HepG2 (cell line): ENCODE results near the gene SETD1A. TPM values are rescaled to one million over a fixed set of nuclear protein-coding genes. Genes with fewer than 3 reads are reported as not detected.

Source experiments
- ATF7 ChIP-seq, 2 experiments: fragments of 450-650 bp in 1 of 2; sonication (generic) in 1 of 2; formaldehyde crosslinking in 1 of 2; IDR thresholded peaks; 2 replicates each; pipeline versions ENCODE4 v1.4.0 to v1.6.1; 2016 to 2020; ENCODE audit warnings: antibody characterized with exemption in 1 of 2, mild to moderate bottlenecking in 1 of 2, missing genetic modification reagents in 1 of 2
- E2F5 ChIP-seq: sonication (generic); formaldehyde crosslinking; conservative IDR thresholded peaks from 2 replicates; pipeline ENCODE4 v1.4.0; 2020; ENCODE audit warnings: missing genetic modification reagents
- HNF4G ChIP-seq, 2 experiments: sonication (generic) in 1 of 2; formaldehyde crosslinking in 1 of 2; IDR thresholded peaks; 2 replicates each; pipeline versions ENCODE4 v1.4.0 to v1.6.1; 2011 to 2020; ENCODE audit warnings: borderline replicate concordance in 2 of 2, low read depth in 2 of 2, mild to moderate bottlenecking in 2 of 2, low read length in 1 of 2, missing genetic modification reagents in 1 of 2, moderate library complexity in 1 of 2
- KDM1A ChIP-seq: IDR thresholded peaks from 2 replicates; pipeline ENCODE4 v1.6.1; 2016; ENCODE audit warnings: missing compliant biosample characterization
- NFRKB ChIP-seq: fragments of 450-650 bp; IDR thresholded peaks from 2 replicates; pipeline ENCODE4 v1.6.1; 2017
- PPARG ChIP-seq: conservative IDR thresholded peaks from 2 replicates; pipeline ENCODE4 v1.6.1; 2016; ENCODE audit warnings: missing biosample characterization, missing genetic modification reagents
- RAD21 ChIP-seq: fragments of 450-650 bp; formaldehyde crosslinking; IDR thresholded peaks from 2 replicates; pipeline ENCODE4 v1.5.0; 2020; ENCODE audit warnings: mild to moderate bottlenecking
- YY1 ChIP-seq: IDR thresholded peaks from 2 replicates; pipeline ENCODE4 v1.6.1; 2011; ENCODE audit warnings: low read length, low read depth, moderate library complexity, mild to moderate bottlenecking; ENCODE audit not compliant: insufficient read depth, insufficient replicate concordance
- ZFP37 ChIP-seq: sonication (generic); formaldehyde crosslinking; IDR thresholded peaks from 2 replicates; pipeline ENCODE4 v1.4.0; 2020; ENCODE audit warnings: missing genetic modification reagents, borderline replicate concordance
- ZNF10 ChIP-seq: sonication (generic); formaldehyde crosslinking; IDR thresholded peaks from 2 replicates; pipeline ENCODE4 v1.4.0; 2020; ENCODE audit warnings: mild to moderate bottlenecking, low read depth, missing genetic modification reagents, borderline replicate concordance
- ZNF253 ChIP-seq: sonication (generic); formaldehyde crosslinking; IDR thresholded peaks from 2 replicates; pipeline ENCODE4 v1.8.0; 2022; ENCODE audit warnings: mild to moderate bottlenecking, missing genetic modification reagents, borderline replicate concordance
- ZNF263 ChIP-seq: sonication (generic); formaldehyde crosslinking; IDR thresholded peaks from 2 replicates; pipeline ENCODE4 v1.4.0; 2020; ENCODE audit warnings: missing genetic modification reagents
- ZNF3 ChIP-seq: IDR thresholded peaks from 2 replicates; pipeline ENCODE4 v1.7.0; 2017; ENCODE audit warnings: inconsistent platforms
- ZNF446 ChIP-seq: sonication (generic); formaldehyde crosslinking; IDR thresholded peaks from 2 replicates; pipeline ENCODE4 v1.5.0; 2020; ENCODE audit warnings: mild to moderate bottlenecking, missing genetic modification reagents
- ZNF704 ChIP-seq: sonication (generic); formaldehyde crosslinking; IDR thresholded peaks from 2 replicates; pipeline ENCODE4 v1.8.1; 2023; ENCODE audit warnings: mild to moderate bottlenecking, inconsistent platforms, moderate library complexity, missing genetic modification reagents, borderline replicate concordance
- ZNF746 ChIP-seq: sonication (generic); formaldehyde crosslinking; IDR thresholded peaks from 2 replicates; pipeline ENCODE4 v1.8.0; 2022; ENCODE audit warnings: mild to moderate bottlenecking, missing genetic modification reagents
- polyA plus RNA-seq, 8 experiments: library from polyadenylated mRNA; depleted of rRNA in 3 of 8; stranded (reverse) in 7 of 8; unstranded in 1 of 8; fragments of >200 nt; fragmentation: Illumina TruSeq in 4 of 8; extraction: Trizol in 4 of 8; gene quantifications; 2 replicates each; pipeline versions ENCODE4 v1.2.1 to v1.2.3, GENCODE V29; 2011 to 2016; ENCODE audit warnings: low read depth in 4 of 8, missing spikeins in 1 of 8, mixed read lengths in 1 of 8; ENCODE audit not compliant: insufficient read depth in 1 of 8
- total RNA-seq, 5 experiments: library from RNA; depleted of rRNA; stranded (reverse); fragments of >200 nt; fragmentation: Illumina TruSeq; extraction: Trizol; gene quantifications; 2 replicates each; pipeline ENCODE4 v1.2.3, GENCODE V29; 2016; ENCODE audit warnings: low read depth in 1 of 5
- TF ChIP-seq, protein P1 (sequence below): sonication (generic); formaldehyde crosslinking; IDR thresholded peaks from 2 replicates; pipeline ENCODE4 v1.4.0; 2020; ENCODE audit warnings: missing genetic modification reagents
- TF ChIP-seq, protein P2 (sequence below): sonication (generic); formaldehyde crosslinking; IDR thresholded peaks from 2 replicates; pipeline ENCODE4 v1.5.1; 2020; ENCODE audit warnings: missing genetic modification reagents, mild to moderate bottlenecking, borderline replicate concordance
- TF ChIP-seq, protein P3 (sequence below): sonication (generic); formaldehyde crosslinking; IDR thresholded peaks from 2 replicates; pipeline ENCODE4 v1.4.0; 2020; ENCODE audit warnings: missing genetic modification reagents

The SETD1A gene
- total and polyA plus RNA-seq, 2 of the 13 experiments (the other 11 are each of a cell fraction or from before 2014, with no cell fraction given), result 3.8 to 5.6 TPM

DNA sequence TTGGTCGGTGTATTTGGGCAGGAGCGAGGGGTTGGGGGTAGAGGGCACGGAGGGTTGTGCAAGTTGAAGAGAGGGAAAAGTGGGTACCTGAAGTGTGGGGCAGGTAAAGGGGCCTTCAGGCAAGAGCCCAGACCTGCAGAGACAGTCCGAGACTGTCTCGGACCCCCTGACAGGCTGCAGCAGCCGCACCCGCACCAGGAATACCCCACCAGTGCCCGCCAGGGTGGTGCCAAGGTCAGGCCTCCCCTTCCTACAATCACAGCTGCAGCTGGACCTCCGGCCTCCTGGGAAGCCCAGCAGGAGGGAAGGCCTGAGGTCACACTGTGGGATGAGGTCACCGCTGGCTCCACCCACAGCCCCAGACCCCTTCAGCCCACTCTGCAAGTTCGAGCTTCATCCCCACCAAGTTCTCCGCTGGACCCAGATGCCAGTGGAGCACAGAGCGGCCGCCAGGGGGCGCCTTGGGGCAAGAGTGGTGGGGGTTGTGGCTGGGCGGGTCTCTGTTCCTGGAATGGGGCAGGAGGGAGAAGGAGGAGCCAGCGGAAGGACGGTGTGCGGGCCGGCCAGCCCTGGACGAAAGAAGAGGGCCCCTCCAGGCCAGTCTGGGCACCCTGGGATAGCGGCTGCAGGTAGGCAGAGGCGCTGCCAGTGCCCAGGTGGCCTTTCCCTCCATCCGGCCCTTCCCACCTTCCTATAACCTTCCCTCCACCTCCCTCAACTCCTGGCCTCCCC, 27.3 kb downstream of the SETD1A start, which contains the start of gene HSD3B7 (continued):
- peak; percentile 19; the same call in 1 of the 2 replicates for TF ChIP-seq HNF4G (IDR thresholded peaks at IDR 0.05; ENCODE audit: borderline replicate concordance, low read depth, low read length)
- TF ChIP-seq HNF4G (CRISPR knock-in tag; IDR thresholded peaks at IDR 0.05; ENCODE audit: borderline replicate concordance, low read depth), result no peak
- no peak for TF ChIP-seq ZNF10 (CRISPR knock-in tag)
- TF ChIP-seq ZNF3 (CRISPR knock-in tag), result no peak
- TF ChIP-seq, protein P1, sequence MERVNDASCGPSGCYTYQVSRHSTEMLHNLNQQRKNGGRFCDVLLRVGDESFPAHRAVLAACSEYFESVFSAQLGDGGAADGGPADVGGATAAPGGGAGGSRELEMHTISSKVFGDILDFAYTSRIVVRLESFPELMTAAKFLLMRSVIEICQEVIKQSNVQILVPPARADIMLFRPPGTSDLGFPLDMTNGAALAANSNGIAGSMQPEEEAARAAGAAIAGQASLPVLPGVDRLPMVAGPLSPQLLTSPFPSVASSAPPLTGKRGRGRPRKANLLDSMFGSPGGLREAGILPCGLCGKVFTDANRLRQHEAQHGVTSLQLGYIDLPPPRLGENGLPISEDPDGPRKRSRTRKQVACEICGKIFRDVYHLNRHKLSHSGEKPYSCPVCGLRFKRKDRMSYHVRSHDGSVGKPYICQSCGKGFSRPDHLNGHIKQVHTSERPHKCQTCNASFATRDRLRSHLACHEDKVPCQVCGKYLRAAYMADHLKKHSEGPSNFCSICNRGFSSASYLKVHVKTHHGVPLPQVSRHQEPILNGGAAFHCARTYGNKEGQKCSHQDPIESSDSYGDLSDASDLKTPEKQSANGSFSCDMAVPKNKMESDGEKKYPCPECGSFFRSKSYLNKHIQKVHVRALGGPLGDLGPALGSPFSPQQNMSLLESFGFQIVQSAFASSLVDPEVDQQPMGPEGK (CRISPR knock-in tag), result peak; percentile 84
- peak; percentile 90 for TF ChIP-seq RAD21 (CRISPR knock-in tag)
- no peak for TF ChIP-seq E2F5 (CRISPR knock-in tag)
- TF ChIP-seq, protein P2, sequence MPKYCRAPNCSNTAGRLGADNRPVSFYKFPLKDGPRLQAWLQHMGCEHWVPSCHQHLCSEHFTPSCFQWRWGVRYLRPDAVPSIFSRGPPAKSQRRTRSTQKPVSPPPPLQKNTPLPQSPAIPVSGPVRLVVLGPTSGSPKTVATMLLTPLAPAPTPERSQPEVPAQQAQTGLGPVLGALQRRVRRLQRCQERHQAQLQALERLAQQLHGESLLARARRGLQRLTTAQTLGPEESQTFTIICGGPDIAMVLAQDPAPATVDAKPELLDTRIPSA (CRISPR knock-in tag), result no peak; the same call in 1 of the 2 replicates
- 0 out of 2 replicates have a peak, but pooled peaks have one; percentile 29 for TF ChIP-seq PPARG (CRISPR knock-in tag)
- TF ChIP-seq KDM1A (CRISPR knock-in tag), result no peak
- no peak for TF ChIP-seq ATF7 (IDR thresholded peaks at IDR 0.05)
- TF ChIP-seq ATF7 (CRISPR knock-in tag; IDR thresholded peaks at IDR 0.05), result no peak
- peak; percentile 89; the same call in 1 of the 2 replicates for TF ChIP-seq ZNF446 (CRISPR knock-in tag)
- TF ChIP-seq ZNF746 (CRISPR knock-in tag), result peak; percentile 50; the same call in 1 of the 2 replicates
- no peak for TF ChIP-seq ZNF253 (CRISPR knock-in tag)
- TF ChIP-seq NFRKB, result no peak
- TF ChIP-seq, protein P3, sequence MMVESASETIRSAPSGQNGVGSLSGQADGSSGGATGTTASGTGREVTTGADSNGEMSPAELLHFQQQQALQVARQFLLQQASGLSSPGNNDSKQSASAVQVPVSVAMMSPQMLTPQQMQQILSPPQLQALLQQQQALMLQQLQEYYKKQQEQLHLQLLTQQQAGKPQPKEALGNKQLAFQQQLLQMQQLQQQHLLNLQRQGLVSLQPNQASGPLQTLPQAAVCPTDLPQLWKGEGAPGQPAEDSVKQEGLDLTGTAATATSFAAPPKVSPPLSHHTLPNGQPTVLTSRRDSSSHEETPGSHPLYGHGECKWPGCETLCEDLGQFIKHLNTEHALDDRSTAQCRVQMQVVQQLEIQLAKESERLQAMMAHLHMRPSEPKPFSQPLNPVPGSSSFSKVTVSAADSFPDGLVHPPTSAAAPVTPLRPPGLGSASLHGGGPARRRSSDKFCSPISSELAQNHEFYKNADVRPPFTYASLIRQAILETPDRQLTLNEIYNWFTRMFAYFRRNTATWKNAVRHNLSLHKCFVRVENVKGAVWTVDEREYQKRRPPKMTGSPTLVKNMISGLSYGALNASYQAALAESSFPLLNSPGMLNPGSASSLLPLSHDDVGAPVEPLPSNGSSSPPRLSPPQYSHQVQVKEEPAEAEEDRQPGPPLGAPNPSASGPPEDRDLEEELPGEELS, result 0 out of 2 replicates have a peak, but pooled peaks have one; percentile 20
- peak; percentile 69; the same call in 1 of the 2 replicates for TF ChIP-seq ZFP37 (CRISPR knock-in tag)
- TF ChIP-seq YY1, result peak; percentile 63
- TF ChIP-seq ZNF704 (CRISPR knock-in tag), result no peak; the same call in 1 of the 2 replicates
- peak; percentile 69; the same call in 1 of the 2 replicates for TF ChIP-seq ZNF263
